Measurements from ENCODE around the gene POLR2L. TPM values are rescaled to one million over a fixed set of nuclear protein-coding genes. Genes with fewer than 3 reads are reported as not detected.

Gene POLR2L
- total and polyA plus RNA-seq, 12 donors, result 26.2 to 206 (median 109) TPM

GRCh38 chr11:889257-889656, 46.9 kb upstream of the POLR2L start:
- H3K36me3 ChIP-seq (replicated peaks in 1 of 2), result no peaks in the 10 kb centered on the region
- intact Hi-C loops (cut with DNase I), result no loop called here
- DNase-seq, result no peak
- no peaks in the 10 kb centered on the region for H3K9me3 ChIP-seq (replicated peaks in 1 of 3)
- WGBS, 4 donors, result 89 to 95% (median 94%) methylated on average over 12 to 13 of the region's 13 CpGs
- H3K4me3 ChIP-seq, result no peak overlapping the region
- H3K27ac ChIP-seq, result no peak overlapping the region
- H3K4me1 ChIP-seq (replicated peaks in 1 of 2), result no peaks in the 10 kb centered on the region
- TF ChIP-seq POLR2A (IDR thresholded peaks at IDR 0.05), result no peak
- TF ChIP-seq CTCF (IDR thresholded peaks at IDR 0.05), result no peak
- H3K27me3 ChIP-seq, result no peaks in the 10 kb centered on the region

DNA sequence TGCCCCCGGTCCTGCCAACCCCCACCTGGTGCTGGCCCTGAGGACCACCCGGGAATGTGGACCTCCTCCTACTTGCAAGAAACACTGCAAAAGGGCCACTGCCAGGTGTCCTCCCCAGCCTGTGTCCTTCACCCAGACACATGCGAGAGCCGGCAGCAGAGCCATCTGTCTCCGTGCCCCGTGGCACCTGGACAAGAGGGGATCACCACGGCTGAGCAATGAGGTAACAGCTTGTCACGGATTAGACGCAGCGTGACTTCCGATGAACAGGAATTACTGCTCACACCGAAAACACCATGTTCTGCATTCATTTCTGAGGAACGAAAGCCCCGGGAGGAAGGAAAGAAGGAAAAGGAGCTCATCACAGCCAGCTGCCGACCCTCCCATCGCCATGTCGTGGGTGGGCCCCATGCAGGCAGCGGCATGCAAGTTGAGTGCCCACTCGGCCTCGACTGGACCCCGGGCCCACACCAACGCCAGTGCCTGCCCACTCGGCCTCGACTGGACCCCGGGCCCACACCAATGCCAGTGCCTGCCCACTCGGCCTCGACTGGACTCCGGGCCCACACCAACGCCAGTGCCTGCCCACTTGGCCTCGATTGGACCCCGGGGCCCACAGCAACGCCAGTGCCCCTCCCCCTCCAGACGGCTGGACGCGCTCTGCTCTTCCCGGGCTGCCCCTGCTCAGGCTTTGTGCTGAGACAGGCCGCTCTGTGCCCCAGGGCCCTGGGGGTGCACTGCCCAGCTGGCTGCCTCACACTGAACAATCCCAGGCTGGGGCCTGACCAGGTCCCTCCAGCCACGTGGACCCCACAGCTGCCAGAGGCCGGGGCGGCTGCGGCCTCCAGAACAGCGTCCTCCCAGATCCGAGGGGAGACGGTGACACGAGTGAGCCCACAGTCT, 46.2 kb upstream of the POLR2L start:
- no peak overlapping the region for H3K4me3 ChIP-seq
- no peaks in the 10 kb centered on the region for H3K9me3 ChIP-seq (replicated peaks in 1 of 3)
- no peak for DNase-seq
- H3K27me3 ChIP-seq, result no peaks in the 10 kb centered on the region
- H3K4me1 ChIP-seq (replicated peaks in 1 of 2), result no peaks in the 10 kb centered on the region
- H3K27ac ChIP-seq, result no peak overlapping the region
- no peaks in the 10 kb centered on the region for H3K36me3 ChIP-seq (replicated peaks in 1 of 2)
- no peak for TF ChIP-seq POLR2A (IDR thresholded peaks at IDR 0.05)
- TF ChIP-seq CTCF (IDR thresholded peaks at IDR 0.05), result no peak
- 81 to 93% (median 90%) methylated on average over 18 to 45 of the region's 45 CpGs for WGBS, 4 donors
- intact Hi-C loops (cut with DNase I), result no loop called here

DNA sequence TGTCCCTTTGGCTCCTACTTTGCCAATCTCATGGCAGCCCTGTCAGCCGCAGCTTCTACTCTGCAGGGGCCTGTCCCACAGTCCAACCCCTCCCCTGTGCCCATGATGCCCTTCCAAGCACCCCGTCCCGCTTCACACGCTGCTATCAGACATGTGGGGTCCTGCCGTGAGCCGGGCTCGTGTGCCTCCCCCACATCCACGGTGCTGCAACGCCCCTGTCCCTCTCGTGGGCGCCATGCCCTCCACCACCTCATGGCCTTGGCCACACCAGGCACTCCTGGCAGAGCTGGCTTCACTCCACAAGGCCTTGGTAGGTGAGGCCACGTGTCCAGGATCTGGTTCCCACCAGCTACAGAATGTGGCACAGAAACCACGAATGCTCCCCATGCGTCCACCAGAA, 45.3 kb upstream of the POLR2L start:
- intact Hi-C loops (cut with DNase I), result no loop called here
- WGBS, 4 donors, result 80 to 89% (median 87%) methylated on average over 14 of the region's 14 CpGs
- H3K36me3 ChIP-seq (replicated peaks in 1 of 2), result no peaks in the 10 kb centered on the region

DNA sequence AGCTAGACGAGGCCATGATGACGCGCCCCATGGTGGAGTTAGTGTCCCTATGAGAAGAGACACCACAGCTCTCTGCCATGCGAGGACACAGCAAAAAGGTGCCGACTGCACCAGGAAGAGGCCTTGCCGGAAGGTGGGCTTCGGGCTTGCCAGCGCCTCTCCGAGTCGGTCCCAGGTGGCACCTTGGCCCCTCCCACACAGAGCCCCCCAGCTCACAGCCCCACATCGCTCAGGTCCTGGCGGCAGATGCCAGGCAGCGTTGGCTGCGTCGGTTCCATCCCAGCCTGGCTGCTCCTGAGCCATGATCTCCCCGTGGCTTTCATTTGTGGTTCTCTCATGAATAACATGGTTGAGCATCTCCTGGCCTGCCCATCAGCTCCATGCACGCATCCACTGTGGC, 44.2 kb upstream of the POLR2L start:
- no peaks in the 10 kb centered on the region for H3K9me3 ChIP-seq (replicated peaks in 1 of 3)
- WGBS, 4 donors, result 92 to 99% (median 97%) methylated on average over 13 to 17 of the region's 17 CpGs
- H3K4me1 ChIP-seq (replicated peaks in 1 of 2), result no peaks in the 10 kb centered on the region
- no peak overlapping the region for H3K27ac ChIP-seq
- no peaks in the 10 kb centered on the region for H3K27me3 ChIP-seq
- H3K36me3 ChIP-seq (replicated peaks in 1 of 2), result no peaks in the 10 kb centered on the region
- H3K4me3 ChIP-seq, result no peak overlapping the region
- intact Hi-C loops (cut with DNase I), result no loop called here
- no peak for DNase-seq
- TF ChIP-seq POLR2A (IDR thresholded peaks at IDR 0.05) (no peak), CTCF (IDR thresholded peaks at IDR 0.05) (no peak)

More for the DNA sequence above, 45.3 kb upstream of the POLR2L start:
- no peaks in the 10 kb centered on the region for H3K4me1 ChIP-seq (replicated peaks in 1 of 2)
- no peak for TF ChIP-seq POLR2A (IDR thresholded peaks at IDR 0.05)
- TF ChIP-seq CTCF (IDR thresholded peaks at IDR 0.05), result no peak
- H3K27me3 ChIP-seq, result no peaks in the 10 kb centered on the region
- DNase-seq, result no peak
- H3K27ac ChIP-seq, result no peak overlapping the region
- H3K9me3 ChIP-seq (replicated peaks in 1 of 3), result no peaks in the 10 kb centered on the region
- H3K4me3 ChIP-seq, result no peak overlapping the region

All from adrenal gland (tissue), 12 donors.